Neural cell (in vitro differentiated cells): ENCODE data around the gene NCS1. TPM values are rescaled to one million over a fixed set of nuclear protein-coding genes. Genes with fewer than 3 reads are reported as not detected.

Source experiments
- H2AFZ ChIP-seq: fragments of 200-600, 300-800 bp; sonication (generic), shearing (Covaris generic); 2 replicates; pipeline ENCODE4 v1.6.0; 2014; ENCODE audit warnings: low read depth, mild to moderate bottlenecking, antibody characterized with exemption, low read length, moderate library complexity
- H3F3A ChIP-seq: fragments of 200-600 bp; shearing (Covaris generic); 2 replicates; pipeline ENCODE4 v1.6.1; 2016; ENCODE audit warnings: mild to moderate bottlenecking, moderate library complexity, mixed read lengths, antibody characterized with exemption, low read length; ENCODE audit not compliant: insufficient read depth, poor library complexity, severe bottlenecking
- H3K27ac ChIP-seq: fragments of 200-600, 300-800 bp; sonication (generic), shearing (Covaris generic); 2 replicates; pipeline ENCODE4 v1.5.1; 2014; ENCODE audit warnings: mild to moderate bottlenecking, low read length, moderate library complexity
- H3K27me3 ChIP-seq: fragments of 300-800, 200-600 bp; sonication (generic), shearing (Covaris generic); 2 replicates; pipeline ENCODE4 v1.6.0; 2014; ENCODE audit warnings: mild to moderate bottlenecking, low read depth, low read length, moderate library complexity; ENCODE audit not compliant: insufficient read depth
- H3K36me3 ChIP-seq: fragments of 300-800, 200-600 bp; sonication (generic), shearing (Covaris generic); 2 replicates; pipeline ENCODE4 v1.5.1; 2014; ENCODE audit warnings: mild to moderate bottlenecking, antibody characterized with exemption, low read length, moderate library complexity; ENCODE audit not compliant: insufficient read depth
- H3K4me2 ChIP-seq: fragments of 300-800, 200-600 bp; sonication (generic), shearing (Covaris generic); 2 replicates; pipeline ENCODE4 v1.6.0; 2014; ENCODE audit warnings: mild to moderate bottlenecking, low read length
- H3K4me3 ChIP-seq: fragments of 300-800, 200-600 bp; sonication (generic), shearing (Covaris generic); 2 replicates; pipeline ENCODE4 v1.5.1; 2014; ENCODE audit warnings: mild to moderate bottlenecking, low read length, moderate library complexity
- H3K79me2 ChIP-seq: fragments of 200-600 bp; shearing (Covaris generic); replicated peaks from 2 replicates; pipeline ENCODE4 v1.6.0; 2014; ENCODE audit warnings: mild to moderate bottlenecking, low read length, moderate library complexity; ENCODE audit not compliant: insufficient read depth
- H3K9ac ChIP-seq: fragments of 300-800, 200-600 bp; sonication (generic), shearing (Covaris generic); 2 replicates; pipeline ENCODE4 v1.6.1; 2016; ENCODE audit warnings: mild to moderate bottlenecking, low read length, mixed read lengths
- H3K9me2 ChIP-seq: fragments of 200-600 bp; shearing (Covaris generic); 2 replicates; pipeline ENCODE4 v1.6.1; 2016; ENCODE audit warnings: mild to moderate bottlenecking, low read length, mixed read lengths; ENCODE audit not compliant: insufficient read depth
- H3K9me3 ChIP-seq: fragments of 200-600, 300-800 bp; sonication (generic), shearing (Covaris generic); 2 replicates; pipeline ENCODE4 v1.6.1; 2016; ENCODE audit warnings: mild to moderate bottlenecking, mixed run types, low read length, moderate library complexity, mixed read lengths
- H4K20me1 ChIP-seq: fragments of 200-600 bp; shearing (Covaris generic); 2 replicates; pipeline ENCODE4 v1.6.1; 2016; ENCODE audit warnings: mild to moderate bottlenecking, mixed run types; ENCODE audit not compliant: insufficient read depth
- EP300 ChIP-seq: fragments of 450-650 bp; conservative IDR thresholded peaks from 2 replicates; pipeline ENCODE4 v1.6.1; 2014; ENCODE audit warnings: antibody characterized with exemption, mild to moderate bottlenecking, moderate library complexity; ENCODE audit not compliant: poor library complexity, severe bottlenecking
- EZH2 ChIP-seq: fragments of 200-600, 300-800 bp; shearing (Covaris generic), sonication (generic); IDR thresholded peaks from 2 replicates; pipeline ENCODE4 v1.6.1; 2014; ENCODE audit warnings: antibody characterized with exemption, low read length, borderline replicate concordance, mild to moderate bottlenecking; ENCODE audit not compliant: insufficient read depth, poor library complexity, severe bottlenecking
- MXI1 ChIP-seq: fragments of 450-650 bp; conservative IDR thresholded peaks from 2 replicates; pipeline ENCODE4 v1.6.1; 2014; ENCODE audit warnings: antibody characterized with exemption, mild to moderate bottlenecking; ENCODE audit not compliant: poor library complexity, severe bottlenecking
- POLR2AphosphoS5 ChIP-seq: IDR thresholded peaks from 2 replicates; pipeline ENCODE4 v1.6.1; 2012
- RAD21 ChIP-seq: fragments of 450-650 bp; conservative IDR thresholded peaks from 2 replicates; pipeline ENCODE4 v1.6.1; 2014; ENCODE audit warnings: antibody characterized with exemption, mild to moderate bottlenecking, moderate library complexity
- SMC3 ChIP-seq: fragments of 450-650 bp; conservative IDR thresholded peaks from 2 replicates; pipeline ENCODE4 v1.6.1; 2014; ENCODE audit warnings: antibody characterized with exemption, mild to moderate bottlenecking, moderate library complexity; ENCODE audit not compliant: poor library complexity
- TAF1 ChIP-seq: IDR thresholded peaks from 2 replicates; pipeline ENCODE4 v1.6.1; 2012; ENCODE audit warnings: low read depth
- polyA plus RNA-seq: library from polyadenylated mRNA; depleted of rRNA; stranded (reverse); fragments of >200 nt; gene quantifications from 2 replicates; pipeline ENCODE4 v1.2.3, GENCODE V29; 2014
- TF ChIP-seq, protein P1 (sequence below): IDR thresholded peaks from 2 replicates; pipeline ENCODE4 v1.6.1; 2012; ENCODE audit warnings: borderline replicate concordance
- TF ChIP-seq, protein P2 (sequence below): fragments of 450-650 bp; IDR thresholded peaks from 2 replicates; pipeline ENCODE4 v1.5.1; 2014; ENCODE audit warnings: antibody characterized with exemption, mild to moderate bottlenecking, moderate library complexity; ENCODE audit not compliant: poor library complexity, severe bottlenecking

Gene NCS1
- polyA plus RNA-seq, 1 donor from 2014 or later = 73.3 TPM

DNA sequence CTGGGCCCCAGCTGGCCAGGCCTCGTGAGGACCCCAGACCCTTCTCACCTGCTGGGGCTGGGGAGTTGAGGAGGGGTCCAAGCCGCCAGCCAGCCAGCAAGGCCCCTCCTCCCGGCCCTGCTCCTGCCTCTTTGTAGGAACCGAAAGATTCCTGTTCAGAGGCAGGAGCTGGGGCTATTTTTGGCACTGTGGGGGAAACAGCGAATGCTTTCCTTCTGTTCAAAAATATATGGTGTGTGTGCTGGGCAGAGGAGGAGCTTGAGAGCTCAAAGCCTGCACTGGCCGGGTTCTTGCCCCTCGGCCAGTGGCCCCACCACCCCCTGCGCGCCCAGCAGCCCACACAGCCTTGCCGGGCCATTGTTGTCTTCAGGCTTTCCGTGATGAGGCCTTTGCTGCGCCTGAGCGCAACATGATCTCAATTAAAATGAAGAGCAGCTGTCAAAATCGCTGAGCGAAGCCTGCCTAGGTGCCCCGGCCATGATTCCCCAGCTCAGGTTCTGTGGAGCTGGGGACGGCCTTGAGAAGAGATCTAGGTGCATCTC is 13.4 kb downstream of the NCS1 start:
- Histone ChIP-seq H3K9me2 (no peaks in the 10 kb centered on the region), H3K36me3 (no peaks in the 10 kb centered on the region), H3K27me3 (no peaks in the 10 kb centered on the region), H3K4me2 (peak overlapping the region; percentile 35), H4K20me1 (peaks cover 6% of the 10 kb centered on the region), H3K4me3 (peak overlapping the region; percentile 53), H2AFZ (no peak overlapping the region), H3F3A (no peaks in the 10 kb centered on the region), H3K9ac (peak overlapping the region; percentile 57), H3K79me2 (peaks cover 32% of the 10 kb centered on the region), H3K27ac (peak overlapping the region; percentile 65), H3K9me3 (no peaks in the 10 kb centered on the region)
- TF ChIP-seq POLR2AphosphoS5 (peak; percentile 19), EP300 (peak; percentile 43), RAD21 (no peak)

DNA sequence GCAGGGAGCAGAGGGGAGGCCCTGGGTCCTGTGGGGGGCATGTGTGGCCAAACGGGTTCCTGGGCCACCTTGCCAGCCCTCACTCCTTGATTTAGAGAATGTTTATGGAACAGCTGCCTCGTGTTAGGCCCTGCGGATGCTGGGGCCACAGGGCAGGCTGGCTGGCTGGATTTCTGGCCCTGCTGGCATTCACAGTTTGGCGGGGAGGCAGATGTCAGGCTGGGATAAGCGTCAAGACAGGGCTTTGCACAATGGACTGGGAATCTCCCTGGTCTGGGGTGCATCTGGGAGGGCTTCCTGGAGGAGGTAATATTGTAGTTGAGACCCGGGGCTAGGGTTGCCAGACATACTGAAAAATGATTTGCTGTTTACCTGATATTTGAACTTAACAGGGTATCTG is 13.8 kb downstream of the NCS1 start:
- H3K4me3 ChIP-seq = peak overlapping the region; percentile 53
- peak overlapping the region; percentile 35 for H3K4me2 ChIP-seq
- no peaks in the 10 kb centered on the region for H3K27me3 ChIP-seq
- H3F3A ChIP-seq = no peaks in the 10 kb centered on the region
- no peaks in the 10 kb centered on the region for H3K9me3 ChIP-seq
- peak overlapping the region; percentile 57 for H3K9ac ChIP-seq
- H3K27ac ChIP-seq = peak overlapping the region; percentile 65
- TF ChIP-seq POLR2AphosphoS5 (no peak), SMC3 (no peak)
- peaks cover 1% of the 10 kb centered on the region for H4K20me1 ChIP-seq
- no peak overlapping the region for H2AFZ ChIP-seq
- peaks cover 29% of the 10 kb centered on the region for H3K79me2 ChIP-seq
- H3K9me2 ChIP-seq = no peaks in the 10 kb centered on the region
- no peaks in the 10 kb centered on the region for H3K36me3 ChIP-seq

DNA sequence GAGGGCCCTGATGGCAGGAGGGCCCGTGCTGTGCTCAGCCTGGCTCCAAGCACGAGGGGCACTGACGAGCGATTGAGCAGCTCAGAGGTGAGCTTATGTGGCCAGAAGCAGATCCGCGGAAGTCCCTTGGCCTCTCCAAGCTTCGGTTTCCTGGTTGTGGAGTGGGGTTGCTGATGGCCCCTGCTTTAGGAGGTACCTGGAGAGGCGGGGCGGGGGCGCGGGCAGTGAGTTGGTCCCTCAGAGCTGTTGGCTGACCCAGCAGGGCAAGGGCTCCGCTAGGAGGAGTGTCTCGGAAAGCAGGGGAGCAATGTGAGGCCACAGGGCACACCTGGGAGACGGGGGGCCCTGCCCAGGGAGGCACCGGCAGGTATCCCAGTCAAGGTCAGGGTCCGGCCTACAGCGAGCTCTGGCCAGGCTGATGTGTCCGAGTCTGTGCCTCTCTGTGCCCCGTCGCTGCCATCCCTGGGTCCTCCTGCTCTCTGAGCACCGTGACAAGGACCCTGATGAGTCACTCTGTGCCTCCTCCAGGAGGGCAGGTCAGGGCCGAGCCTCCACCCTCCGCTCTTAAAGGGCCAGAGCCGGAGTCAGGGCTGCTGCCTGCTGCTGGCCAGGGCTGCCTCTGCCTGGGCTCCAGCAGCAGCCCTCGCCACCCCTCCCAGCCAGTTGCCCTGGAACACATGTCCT is 14.8 kb downstream of the NCS1 start:
- no peak overlapping the region for H3K4me3 ChIP-seq
- H3K9me2 ChIP-seq = no peaks in the 10 kb centered on the region
- peak overlapping the region; percentile 7 for H3K9ac ChIP-seq
- H3K79me2 ChIP-seq = peaks cover 25% of the 10 kb centered on the region
- peak overlapping the region; percentile 65 for H3K27ac ChIP-seq
- no peak for TF ChIP-seq RAD21
- TF ChIP-seq, protein P1, sequence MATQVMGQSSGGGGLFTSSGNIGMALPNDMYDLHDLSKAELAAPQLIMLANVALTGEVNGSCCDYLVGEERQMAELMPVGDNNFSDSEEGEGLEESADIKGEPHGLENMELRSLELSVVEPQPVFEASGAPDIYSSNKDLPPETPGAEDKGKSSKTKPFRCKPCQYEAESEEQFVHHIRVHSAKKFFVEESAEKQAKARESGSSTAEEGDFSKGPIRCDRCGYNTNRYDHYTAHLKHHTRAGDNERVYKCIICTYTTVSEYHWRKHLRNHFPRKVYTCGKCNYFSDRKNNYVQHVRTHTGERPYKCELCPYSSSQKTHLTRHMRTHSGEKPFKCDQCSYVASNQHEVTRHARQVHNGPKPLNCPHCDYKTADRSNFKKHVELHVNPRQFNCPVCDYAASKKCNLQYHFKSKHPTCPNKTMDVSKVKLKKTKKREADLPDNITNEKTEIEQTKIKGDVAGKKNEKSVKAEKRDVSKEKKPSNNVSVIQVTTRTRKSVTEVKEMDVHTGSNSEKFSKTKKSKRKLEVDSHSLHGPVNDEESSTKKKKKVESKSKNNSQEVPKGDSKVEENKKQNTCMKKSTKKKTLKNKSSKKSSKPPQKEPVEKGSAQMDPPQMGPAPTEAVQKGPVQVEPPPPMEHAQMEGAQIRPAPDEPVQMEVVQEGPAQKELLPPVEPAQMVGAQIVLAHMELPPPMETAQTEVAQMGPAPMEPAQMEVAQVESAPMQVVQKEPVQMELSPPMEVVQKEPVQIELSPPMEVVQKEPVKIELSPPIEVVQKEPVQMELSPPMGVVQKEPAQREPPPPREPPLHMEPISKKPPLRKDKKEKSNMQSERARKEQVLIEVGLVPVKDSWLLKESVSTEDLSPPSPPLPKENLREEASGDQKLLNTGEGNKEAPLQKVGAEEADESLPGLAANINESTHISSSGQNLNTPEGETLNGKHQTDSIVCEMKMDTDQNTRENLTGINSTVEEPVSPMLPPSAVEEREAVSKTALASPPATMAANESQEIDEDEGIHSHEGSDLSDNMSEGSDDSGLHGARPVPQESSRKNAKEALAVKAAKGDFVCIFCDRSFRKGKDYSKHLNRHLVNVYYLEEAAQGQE = no peak
- no peak for TF ChIP-seq MXI1
- no peak for TF ChIP-seq SMC3
- no peak for TF ChIP-seq POLR2AphosphoS5
- TF ChIP-seq EP300 = no peak
- TF ChIP-seq, protein P2, sequence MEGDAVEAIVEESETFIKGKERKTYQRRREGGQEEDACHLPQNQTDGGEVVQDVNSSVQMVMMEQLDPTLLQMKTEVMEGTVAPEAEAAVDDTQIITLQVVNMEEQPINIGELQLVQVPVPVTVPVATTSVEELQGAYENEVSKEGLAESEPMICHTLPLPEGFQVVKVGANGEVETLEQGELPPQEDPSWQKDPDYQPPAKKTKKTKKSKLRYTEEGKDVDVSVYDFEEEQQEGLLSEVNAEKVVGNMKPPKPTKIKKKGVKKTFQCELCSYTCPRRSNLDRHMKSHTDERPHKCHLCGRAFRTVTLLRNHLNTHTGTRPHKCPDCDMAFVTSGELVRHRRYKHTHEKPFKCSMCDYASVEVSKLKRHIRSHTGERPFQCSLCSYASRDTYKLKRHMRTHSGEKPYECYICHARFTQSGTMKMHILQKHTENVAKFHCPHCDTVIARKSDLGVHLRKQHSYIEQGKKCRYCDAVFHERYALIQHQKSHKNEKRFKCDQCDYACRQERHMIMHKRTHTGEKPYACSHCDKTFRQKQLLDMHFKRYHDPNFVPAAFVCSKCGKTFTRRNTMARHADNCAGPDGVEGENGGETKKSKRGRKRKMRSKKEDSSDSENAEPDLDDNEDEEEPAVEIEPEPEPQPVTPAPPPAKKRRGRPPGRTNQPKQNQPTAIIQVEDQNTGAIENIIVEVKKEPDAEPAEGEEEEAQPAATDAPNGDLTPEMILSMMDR = no peak
- no peak for TF ChIP-seq TAF1
- no peak for TF ChIP-seq EZH2
- no peak overlapping the region for H2AFZ ChIP-seq
- no peaks in the 10 kb centered on the region for H3K36me3 ChIP-seq
- H4K20me1 ChIP-seq = no peaks in the 10 kb centered on the region
- H3F3A ChIP-seq = no peaks in the 10 kb centered on the region
- H3K9me3 ChIP-seq = no peaks in the 10 kb centered on the region
- H3K27me3 ChIP-seq = no peaks in the 10 kb centered on the region
- H3K4me2 ChIP-seq = no peak overlapping the region
